GM19238 (cell line): Measurements from ENCODE around the gene ZSCAN31.
A peak's percentile ranks its signal among the peaks of the same experiment; 100 is the strongest.

Experiments used
- DNase-seq: peaks from one replicate; pipeline ENCODE4 v3.0.0; 2011; ENCODE audit warnings: low spot score; ENCODE audit not compliant: insufficient read length

ZSCAN31 gene

GRCh38 chr6:28353981-28354676 is 18.2 kb upstream of the ZSCAN31 start:
- DNase-seq, result no peak

GRCh38 chr6:28353356-28353755 is 17.4 kb upstream of the ZSCAN31 start:
- no peak for DNase-seq

GRCh38 chr6:28351493-28351925 is 15.6 kb upstream of the ZSCAN31 start:
- no peak for DNase-seq

- no peak for DNase-seq
Observed at GRCh38 chr6:28351087-28351486, 15.1 kb upstream of the ZSCAN31 start.

- peak; percentile 76 for DNase-seq
Observed at GRCh38 chr6:28349892-28350737, 14.2 kb upstream of the ZSCAN31 start, which contains the start of gene ZKSCAN3. ZKSCAN3 (plus strand) TSS chr6:28349947; CDS start chr6:28359587, 9,640 bp downstream.

GRCh38 chr6:28349344-28349891 is 13.5 kb upstream of the ZSCAN31 start:
- no peak for DNase-seq

GRCh38 chr6:28347119-28347518 is 11.2 kb upstream of the ZSCAN31 start:
- DNase-seq, result no peak

GRCh38 chr6:28345201-28345600 is 9.3 kb upstream of the ZSCAN31 start:
- DNase-seq, result no peak

GRCh38 chr6:28343898-28344677 is 8.1 kb upstream of the ZSCAN31 start:
- no peak for DNase-seq

- DNase-seq, result no peak
Observed at GRCh38 chr6:28340310-28341095, 4.6 kb upstream of the ZSCAN31 start.

- no peak for DNase-seq
Observed at GRCh38 chr6:28337121-28337520, 1.2 kb upstream of the ZSCAN31 start.

- no peak for DNase-seq
Observed at GRCh38 chr6:28336284-28337120, 554 bp upstream of the ZSCAN31 start.

GRCh38 chr6:28335040-28335563 is 846 bp downstream of the ZSCAN31 start:
- DNase-seq, result no peak

- no peak for DNase-seq
Observed at GRCh38 chr6:28334286-28335039, 1.5 kb downstream of the ZSCAN31 start.

- DNase-seq, result no peak
Observed at GRCh38 chr6:28333599-28334018, 2.3 kb downstream of the ZSCAN31 start.

- no peak for DNase-seq
Observed at GRCh38 chr6:28333047-28333446, 2.9 kb downstream of the ZSCAN31 start.

- no peak for DNase-seq
Observed at GRCh38 chr6:28330041-28330440, 5.9 kb downstream of the ZSCAN31 start.

- DNase-seq, result no peak
Observed at GRCh38 chr6:28326371-28326948, 9.5 kb downstream of the ZSCAN31 start.
